Measurements from ENCODE around the gene SPINK13.
"Not testable (repeated sequence)": the region's sequence is repeated elsewhere in the genome, so short reads cannot be mapped to it uniquely, and the experiment has no call there.

Gene SPINK13

GRCh38 chr5:148237785-148238417 lies 30.7 kb upstream of the SPINK13 start:
- TF ChIP-seq CTCF (conservative IDR thresholded peaks at IDR 0.05; ENCODE audit: control insufficient read depth, insufficient read depth, low read depth, low read length): no peak
- no peak overlapping the region for H3K4me3 ChIP-seq (ENCODE audit: control insufficient read depth, low read depth, low read length)
- DNase-seq (ENCODE audit: low read depth): peak; percentile 3

- no peak for TF ChIP-seq CTCF (conservative IDR thresholded peaks at IDR 0.05; ENCODE audit: control insufficient read depth, insufficient read depth, low read depth, low read length)
- no peak for DNase-seq (ENCODE audit: low read depth)
- H3K4me3 ChIP-seq (ENCODE audit: control insufficient read depth, low read depth, low read length): no peak within 1 kb of the TSS
These were observed 30.2 kb upstream of the SPINK13 start, which contains the start of gene MARCOL for GRCh38 chr5:148238418-148238794. MARCOL (plus strand) TSS chr5:148238525; CDS start chr5:148238598, 73 bp downstream.

- H3K4me3 ChIP-seq (ENCODE audit: control insufficient read depth, low read depth, low read length): no peak overlapping the region
- no peak for TF ChIP-seq CTCF (conservative IDR thresholded peaks at IDR 0.05; ENCODE audit: control insufficient read depth, insufficient read depth, low read depth, low read length)
- DNase-seq (ENCODE audit: low read depth): no peak
These were observed 19.7 kb upstream of the SPINK13 start for GRCh38 chr5:148248894-148249293.

GRCh38 chr5:148255456-148255855 lies 13.1 kb upstream of the SPINK13 start:
- no peak for TF ChIP-seq CTCF (conservative IDR thresholded peaks at IDR 0.05; ENCODE audit: control insufficient read depth, insufficient read depth, low read depth, low read length)
- DNase-seq (ENCODE audit: low read depth): no peak
- no peak overlapping the region for H3K4me3 ChIP-seq (ENCODE audit: control insufficient read depth, low read depth, low read length)

- H3K4me3 ChIP-seq (ENCODE audit: control insufficient read depth, low read depth, low read length): no peak overlapping the region
- no peak for TF ChIP-seq CTCF (conservative IDR thresholded peaks at IDR 0.05; ENCODE audit: control insufficient read depth, insufficient read depth, low read depth, low read length)
- DNase-seq (ENCODE audit: low read depth): no peak
These were observed 9.3 kb upstream of the SPINK13 start for GRCh38 chr5:148259288-148259687.

- no peak for TF ChIP-seq CTCF (conservative IDR thresholded peaks at IDR 0.05; ENCODE audit: control insufficient read depth, insufficient read depth, low read depth, low read length)
- no peak overlapping the region for H3K4me3 ChIP-seq (ENCODE audit: control insufficient read depth, low read depth, low read length)
- no peak for DNase-seq (ENCODE audit: low read depth)
These were observed 7.4 kb upstream of the SPINK13 start for GRCh38 chr5:148261221-148261620.

GRCh38 chr5:148267962-148268361 lies 632 bp upstream of the SPINK13 start:
- no peak overlapping the region for H3K4me3 ChIP-seq (ENCODE audit: control insufficient read depth, low read depth, low read length)
- no peak for TF ChIP-seq CTCF (conservative IDR thresholded peaks at IDR 0.05; ENCODE audit: control insufficient read depth, insufficient read depth, low read depth, low read length)
- no peak for DNase-seq (ENCODE audit: low read depth)

- DNase-seq (ENCODE audit: low read depth); H3K4me3 ChIP-seq (ENCODE audit: control insufficient read depth, low read depth, low read length): not testable (repeated sequence)
These were observed 6.5 kb downstream of the SPINK13 start for GRCh38 chr5:148275129-148275528.

- not testable (repeated sequence) for DNase-seq (ENCODE audit: low read depth)
These were observed 12.3 kb downstream of the SPINK13 start for GRCh38 chr5:148280893-148281292.

GRCh38 chr5:148281336-148281735 lies 12.7 kb downstream of the SPINK13 start:
- not testable (repeated sequence) for H3K4me3 ChIP-seq (ENCODE audit: control insufficient read depth, low read depth, low read length); DNase-seq (ENCODE audit: low read depth)

More at GRCh38 chr5:148280893-148281292, 12.3 kb downstream of the SPINK13 start:
- not testable (repeated sequence) for H3K4me3 ChIP-seq (ENCODE audit: control insufficient read depth, low read depth, low read length)

All from fibroblast of mammary gland (primary cell).